GM12874 (cell line): ENCODE results near the gene SMIM32.

Experiments
- CTCF ChIP-seq: IDR thresholded peaks from 2 replicates; pipeline ENCODE4 v1.5.1; 2011; ENCODE audit warnings: low read depth, mild to moderate bottlenecking, control low read depth, low read length, moderate library complexity; ENCODE audit not compliant: insufficient read depth

SMIM32 gene

GRCh38 chr5:136146201-136146600 lies 46.8 kb downstream of the SMIM32 start:
- TF ChIP-seq CTCF: no peak

GRCh38 chr5:136145030-136145429 lies 47.9 kb downstream of the SMIM32 start:
- TF ChIP-seq CTCF: no peak

DNA sequence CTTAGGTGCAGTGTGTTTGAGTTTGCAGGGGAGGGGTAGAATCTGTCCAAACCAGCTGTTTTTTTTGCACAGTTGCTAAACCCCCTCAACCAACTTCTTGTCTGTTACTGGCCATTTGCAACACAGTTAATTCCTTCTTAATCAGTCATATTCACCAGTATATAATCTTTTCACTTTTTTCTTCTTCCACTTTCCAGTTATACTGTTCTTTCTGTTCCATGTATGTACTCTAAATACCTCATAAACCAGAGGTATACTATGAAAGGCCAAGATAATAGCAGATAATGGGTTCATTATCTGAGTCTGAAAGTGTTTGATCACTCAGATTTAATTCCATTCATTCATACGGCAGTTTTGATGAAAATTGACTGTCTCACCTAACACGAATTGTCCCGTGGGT lies 49.2 kb downstream of the SMIM32 start:
- TF ChIP-seq CTCF: no peak

DNA sequence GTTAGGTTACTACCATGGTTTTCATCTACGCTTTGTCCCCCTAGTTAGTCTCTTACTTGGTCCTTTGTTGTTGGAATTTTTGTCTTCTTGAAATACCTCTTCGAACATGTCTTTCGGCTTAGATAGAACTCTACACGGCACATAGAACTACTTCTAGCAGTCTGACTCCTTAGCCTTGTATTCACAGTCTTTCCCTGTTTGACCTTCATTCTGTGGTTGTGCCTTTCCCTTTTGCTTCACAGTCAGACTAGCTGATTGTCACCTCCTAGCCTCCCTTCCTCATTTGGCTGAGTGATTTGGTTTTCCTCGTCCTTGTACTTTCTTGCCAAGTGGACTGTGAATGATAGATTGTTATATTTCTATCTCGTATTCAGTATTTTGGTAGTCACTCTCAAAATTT lies 49.6 kb downstream of the SMIM32 start:
- TF ChIP-seq CTCF: no peak

- no peak for TF ChIP-seq CTCF
Observed at GRCh38 chr5:136141561-136141960, 51.4 kb downstream of the SMIM32 start.
